Thoracic aorta (tissue), 2 donors: Measurements from ENCODE around the gene BDKRB1. TPM values are rescaled to one million over a fixed set of nuclear protein-coding genes. Genes with fewer than 3 reads are reported as not detected.

Experiments used
- ATAC-seq: fragments of 150-250 bp; one replicate; pipeline ENCODE4 v1.8.0; 2017; ENCODE audit warnings: low read depth; ENCODE audit not compliant: insufficient number of reproducible peaks, low FRiP score
- DNase-seq: peaks from one replicate; pipeline ENCODE4 v3.0.0-alpha.2; 2020; ENCODE audit warnings: low spot score
- H3K27ac ChIP-seq, 2 donors: fragments of 200-600 bp; sonication (generic); 1 replicate in 1 of 2; 2 replicates in 1 of 2; pipeline ENCODE4 v1.5.1; 2016; ENCODE audit warnings: mild to moderate bottlenecking in 2 of 2, moderate library complexity in 2 of 2
- H3K27me3 ChIP-seq: fragments of 200-600 bp; sonication (generic); replicated peaks from 2 replicates; pipeline ENCODE4 v1.6.0; 2016; ENCODE audit warnings: mild to moderate bottlenecking; ENCODE audit not compliant: insufficient read depth
- H3K36me3 ChIP-seq: fragments of 200-600 bp; sonication (generic); one replicate; pipeline ENCODE4 v1.5.1; 2016
- H3K4me1 ChIP-seq, 2 donors: fragments of 200-600 bp; sonication (generic); 1 replicate in 1 of 2; 2 replicates in 1 of 2; pipeline versions ENCODE4 v1.5.1 to v1.6.0; 2016; ENCODE audit warnings: low read depth in 2 of 2, mild to moderate bottlenecking in 1 of 2; ENCODE audit not compliant: control insufficient read depth in 1 of 2
- H3K4me3 ChIP-seq: fragments of 200-600 bp; sonication (generic); 2 replicates; pipeline ENCODE4 v1.5.1; 2016; ENCODE audit warnings: mild to moderate bottlenecking
- H3K9me3 ChIP-seq: fragments of 200-600 bp; sonication (generic); 2 replicates; pipeline ENCODE4 v1.5.1; 2016
- CTCF ChIP-seq: fragments of 200-600 bp; sonication (generic); IDR thresholded peaks from one replicate; pipeline ENCODE4 v1.5.1; 2019; ENCODE audit warnings: antibody characterized with exemption
- total RNA-seq, 2 donors: library from RNA; depleted of rRNA; stranded (reverse); fragments of >200 nt; gene quantifications; one replicate each; pipeline versions ENCODE4 v1.1.0 to v1.2.3, GENCODE V29; 2016

Gene BDKRB1
- total RNA-seq, 2 donors from 2014 or later, result 1.8 TPM; not detected in 1

- no peaks in the 10 kb centered on the region for H3K4me1 ChIP-seq
- no peak for TF ChIP-seq CTCF
- H3K9me3 ChIP-seq, result no peaks in the 10 kb centered on the region
- no peak overlapping the region for H3K4me3 ChIP-seq
- no peaks in the 10 kb centered on the region for H3K27me3 ChIP-seq
- no peak overlapping the region for H3K27ac ChIP-seq
- H3K36me3 ChIP-seq, result peaks cover 40% of the 10 kb centered on the region
- no peak for ATAC-seq
- no peak for DNase-seq
Measured at GRCh38 chr14:96307434-96307833, 51.4 kb downstream of the BDKRB1 start.

GRCh38 chr14:96309133-96309895 is 53.3 kb downstream of the BDKRB1 start:
- H3K36me3 ChIP-seq, result peaks cover 33% of the 10 kb centered on the region
- H3K4me3 ChIP-seq, result no peak overlapping the region
- H3K27me3 ChIP-seq, result no peaks in the 10 kb centered on the region
- no peak for ATAC-seq
- DNase-seq, result no peak
- no peak overlapping the region for H3K27ac ChIP-seq
- H3K9me3 ChIP-seq, result no peaks in the 10 kb centered on the region
- no peak for TF ChIP-seq CTCF
- H3K4me1 ChIP-seq, result no peaks in the 10 kb centered on the region

GRCh38 chr14:96309896-96310330 is 53.9 kb downstream of the BDKRB1 start:
- Histone ChIP-seq H3K4me3 (no peak overlapping the region), H3K4me1 (no peaks in the 10 kb centered on the region), H3K36me3 (peaks cover 28% of the 10 kb centered on the region), H3K27ac (no peak overlapping the region), H3K9me3 (no peaks in the 10 kb centered on the region), H3K27me3 (no peaks in the 10 kb centered on the region)
- TF ChIP-seq CTCF, result no peak
- ATAC-seq (no peak), DNase-seq (no peak)

- Histone ChIP-seq H3K4me3 (no peak overlapping the region), H3K4me1 (no peaks in the 10 kb centered on the region), H3K9me3 (no peaks in the 10 kb centered on the region), H3K36me3 (peaks cover 33% of the 10 kb centered on the region), H3K27ac (no peak overlapping the region), H3K27me3 (no peaks in the 10 kb centered on the region)
- ATAC-seq, result no peak
- no peak for TF ChIP-seq CTCF
- no peak for DNase-seq
Measured at GRCh38 chr14:96310906-96311305, 54.9 kb downstream of the BDKRB1 start.

Other genes starting within 250 kb of the BDKRB1 start
- gene C14orf132, start 216.8 kb upstream of the BDKRB1 start, total RNA-seq, result 10 to 100 TPM; 23.0 to 37.5 TPM
- gene BDKRB2, start 51.4 kb upstream of the BDKRB1 start, total RNA-seq, result 10 to 100 TPM in 1 of 2 donors, 1 to 10 TPM in 1; 2.6 to 14.3 TPM
- 10 to 100 TPM; 29.1 to 47.4 TPM for gene ATG2B, start 107.1 kb downstream of the BDKRB1 start, total RNA-seq
- gene GSKIP, start 107.3 kb downstream of the BDKRB1 start, total RNA-seq, result 10 to 100 TPM in 1 of 2 donors, 1 to 10 TPM in 1; 9.0 to 13.9 TPM
- gene AK7, start 135.9 kb downstream of the BDKRB1 start, total RNA-seq, result 1 to 10 TPM in 1 of 2 donors, not detected in 1; 1.1 TPM
- 100 to 1,000 TPM in 1 of 2 donors, 10 to 100 TPM in 1; 81.9 to 152 TPM for gene PAPOLA, start 246.2 kb downstream of the BDKRB1 start, total RNA-seq